Tibial nerve (tissue), 4 donors: Measurements from ENCODE around the gene COQ8B. TPM values are rescaled to one million over a fixed set of nuclear protein-coding genes. Genes with fewer than 3 reads are reported as not detected.
A peak's percentile ranks its signal among the peaks of the same experiment; 100 is the strongest.
"Not testable (repeated sequence)": the region's sequence is repeated elsewhere in the genome, so short reads cannot be mapped to it uniquely, and the experiment has no call there.

ENCODE experiments used
- DNase-seq, 2 donors: peaks; one replicate each; pipeline ENCODE4 v3.0.0-alpha.2; 2019; ENCODE audit warnings: low spot score in 2 of 2
- H3K27ac ChIP-seq, 4 donors: fragments of 200-600 bp; sonication (generic) in 3 of 4; one replicate each; pipeline ENCODE4 v1.5.1; 2017 to 2019; ENCODE audit warnings: mild to moderate bottlenecking in 1 of 4
- H3K27me3 ChIP-seq, 2 donors: fragments of 200-600 bp; sonication (generic) in 1 of 2; one replicate each; pipeline versions ENCODE4 v1.5.1 to v1.6.0; 2017 to 2019
- H3K36me3 ChIP-seq, 3 donors: fragments of 200-600 bp; sonication (generic); one replicate each; pipeline ENCODE4 v1.5.1; 2018 to 2019
- H3K4me1 ChIP-seq, 4 donors: fragments of 200-600 bp; sonication (generic) in 3 of 4; one replicate each; pipeline ENCODE4 v1.5.1; 2017 to 2019
- H3K4me3 ChIP-seq, 4 donors: fragments of 200-600 bp; sonication (generic) in 3 of 4; one replicate each; pipeline ENCODE4 v1.5.1; 2017 to 2019; ENCODE audit warnings: mild to moderate bottlenecking in 1 of 4, moderate library complexity in 1 of 4
- H3K9me3 ChIP-seq, 4 donors: fragments of 200-600 bp; sonication (generic) in 3 of 4; one replicate each; pipeline ENCODE4 v1.5.1; 2017 to 2019
- CTCF ChIP-seq, 5 experiments: fragments of 200-600 bp in 3 of 5; fragments of 450-650 bp in 2 of 5; sonication (generic) in 3 of 5; IDR thresholded peaks; one replicate each; pipeline ENCODE4 v1.5.1; 2016 to 2019; ENCODE audit warnings: antibody characterized with exemption in 5 of 5, mild to moderate bottlenecking in 3 of 5, moderate library complexity in 2 of 5
- EP300 ChIP-seq, 2 donors: sonication (generic); formaldehyde crosslinking; IDR thresholded peaks; one replicate each; pipeline ENCODE4 v1.6.1; 2017; ENCODE audit warnings: antibody characterized with exemption in 2 of 2, mild to moderate bottlenecking in 1 of 2
- POLR2A ChIP-seq, 2 donors: fragments of 450-650 bp; IDR thresholded peaks; one replicate each; pipeline ENCODE4 v1.6.1; 2017; ENCODE audit warnings: antibody characterized with exemption in 2 of 2, mild to moderate bottlenecking in 2 of 2, moderate library complexity in 2 of 2
- WGBS, 2 donors: methylation state at CpG; one replicate each; pipeline ENCODE4 v1.1.5; 2018; 5-methylcytosine and 5-hydroxymethylcytosine counted together
- total RNA-seq, 4 donors: library from RNA; depleted of rRNA; stranded (reverse); fragments of >200 nt; gene quantifications; one replicate each; pipeline ENCODE4 v1.1.0, GENCODE V29; 2016

The COQ8B gene
- total RNA-seq, 4 donors from 2014 or later, result 71.0 to 88.6 (median 84.3) TPM

- H3K9me3 ChIP-seq, result no peaks in the 10 kb centered on the region
- no peak for DNase-seq
- WGBS, 2 donors, result 85 to 96% methylated on average over 1 of the region's 1 CpG
- peak overlapping the region in 1 of 4 donors; percentile 89 for H3K27ac ChIP-seq
- H3K27me3 ChIP-seq, result no peaks in the 10 kb centered on the region
- no peaks in the 10 kb centered on the region for H3K36me3 ChIP-seq
- peaks cover 0 to 47% (median 15%) of the 10 kb centered on the region in 4 donors for H3K4me1 ChIP-seq
- no peak overlapping the region for H3K4me3 ChIP-seq
- no peak for TF ChIP-seq EP300 (IDR thresholded peaks at IDR 0.05)
- no peak for TF ChIP-seq POLR2A (IDR thresholded peaks at IDR 0.05)
- TF ChIP-seq CTCF (IDR thresholded peaks at IDR 0.05), result no peak
Observed at GRCh38 chr19:40661616-40662015, 55.1 kb downstream of the COQ8B start.

GRCh38 chr19:40659566-40659965, 57.1 kb downstream of the COQ8B start:
- Histone ChIP-seq H3K27ac (peak overlapping the region in 2 of 4 donors; percentile 50 to 59), H3K9me3 (no peaks in the 10 kb centered on the region), H3K27me3 (no peaks in the 10 kb centered on the region), H3K36me3 (no peaks in the 10 kb centered on the region), H3K4me1 (peaks cover 0 to 31% (median 15%) of the 10 kb centered on the region in 4 donors), H3K4me3 (no peak overlapping the region)
- 65 to 74% methylated on average over 11 of the region's 11 CpGs for WGBS, 2 donors
- TF ChIP-seq EP300 (IDR thresholded peaks at IDR 0.05) (peak in 1 of 2 donors; percentile 27), CTCF (IDR thresholded peaks at IDR 0.05) (no peak), POLR2A (IDR thresholded peaks at IDR 0.05) (no peak)
- DNase-seq, result no peak

GRCh38 chr19:40659116-40659515, 57.6 kb downstream of the COQ8B start:
- Histone ChIP-seq H3K36me3 (no peaks in the 10 kb centered on the region), H3K4me1 (peaks cover 0 to 26% (median 13%) of the 10 kb centered on the region in 4 donors), H3K27me3 (no peaks in the 10 kb centered on the region), H3K27ac (peak overlapping the region in 2 of 4 donors; percentile 42 to 59), H3K4me3 (no peak overlapping the region), H3K9me3 (no peaks in the 10 kb centered on the region)
- TF ChIP-seq CTCF (IDR thresholded peaks at IDR 0.05) (no peak), POLR2A (IDR thresholded peaks at IDR 0.05) (no peak), EP300 (IDR thresholded peaks at IDR 0.05) (no peak)
- WGBS, 2 donors, result 80 to 83% methylated on average over 5 of the region's 5 CpGs
- no peak for DNase-seq

- TF ChIP-seq CTCF (IDR thresholded peaks at IDR 0.05), result no peak
- TF ChIP-seq EP300 (IDR thresholded peaks at IDR 0.05), result no peak
- no peak for TF ChIP-seq POLR2A (IDR thresholded peaks at IDR 0.05)
- DNase-seq, result no peak
- Histone ChIP-seq H3K27me3 (no peaks in the 10 kb centered on the region), H3K4me1 (peaks cover 0 to 16% (median 5%) of the 10 kb centered on the region in 4 donors), H3K27ac (no peak overlapping the region), H3K36me3 (no peaks in the 10 kb centered on the region), H3K4me3 (no peak overlapping the region), H3K9me3 (no peaks in the 10 kb centered on the region)
- WGBS, 2 donors, result 90 to 96% methylated on average over 8 of the region's 8 CpGs
Observed at GRCh38 chr19:40658031-40658430, 58.7 kb downstream of the COQ8B start.

- not testable (repeated sequence) for H3K27me3 ChIP-seq, H3K27ac ChIP-seq, H3K36me3 ChIP-seq, DNase-seq, H3K4me3 ChIP-seq, H3K9me3 ChIP-seq
- WGBS, 2 donors, result 83% methylated on average over 7 of the region's 7 CpGs
- H3K4me1 ChIP-seq, result peaks cover 0 to 25% (median 8%) of the 10 kb centered on the region in 4 donors
Observed at GRCh38 chr19:40655684-40656083, 61.0 kb downstream of the COQ8B start.

GRCh38 chr19:40652303-40652702, 64.4 kb downstream of the COQ8B start:
- not testable (repeated sequence) for DNase-seq, H3K9me3 ChIP-seq, H3K27me3 ChIP-seq, H3K36me3 ChIP-seq, H3K4me3 ChIP-seq
- Histone ChIP-seq H3K4me1 (peaks cover 0 to 25% (median 11%) of the 10 kb centered on the region in 4 donors), H3K27ac (peak overlapping the region in 1 of 4 donors; percentile 47)
- WGBS, 2 donors, result 85 to 87% methylated on average over 11 of the region's 11 CpGs
